Measurements from ENCODE around the gene INPP5B.

- TF ChIP-seq CTCF (conservative IDR thresholded peaks at IDR 0.05 in 1 of 2, IDR thresholded peaks at IDR 0.05 in 1 of 2; ENCODE audit: extremely low read depth in 1 of 2, insufficient read depth in 1 of 2, low read depth in 1 of 2, low read length in 2 of 2) = no peak
- TF ChIP-seq EZH2 (IDR thresholded peaks at IDR 0.05; ENCODE audit: borderline replicate concordance, low read length) = no peak
These were observed 105.2 kb downstream of the INPP5B start for GRCh38 chr1:37841652-37842051.
